ENCODE data around the gene STBD1.
"Not testable (repeated sequence)": the region's sequence is repeated elsewhere in the genome, so short reads cannot be mapped to it uniquely, and the experiment has no call there.

The STBD1 gene

DNA sequence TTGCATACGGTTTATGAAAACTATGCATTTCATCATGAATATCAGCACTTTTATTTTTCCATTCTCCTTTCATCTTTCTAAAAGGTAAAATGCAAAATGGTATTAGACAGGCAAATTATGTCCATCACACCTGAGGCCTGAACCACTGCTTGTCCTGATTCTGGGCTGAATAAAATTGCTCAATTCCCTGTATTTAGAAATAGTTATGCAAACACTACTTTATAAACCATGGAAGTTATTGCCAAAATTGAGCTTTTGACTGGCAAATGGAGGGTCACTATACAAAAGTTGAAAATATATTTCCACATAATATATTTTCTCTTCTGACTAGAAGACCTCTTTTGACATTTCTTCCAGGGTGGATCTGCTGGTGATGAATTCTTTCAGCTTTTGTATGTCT lies 34.0 kb upstream of the STBD1 start:
- Histone ChIP-seq H3K27ac (ENCODE audit: low read depth, low read length) (no peak overlapping the region), H3K9ac (ENCODE audit: low read length) (no peak overlapping the region), H3K9me3 (ENCODE audit: control insufficient read depth, insufficient read depth, low read depth, low read length) (no peaks in the 10 kb centered on the region), H3K27me3 (ENCODE audit: control insufficient read depth, insufficient read depth, low read length) (0 out of 2 replicates have a peak, but pooled peaks cover 4% of the 10 kb centered on the region), H3K4me3 (ENCODE audit: low read depth, low read length) (no peak overlapping the region), H3K36me3 (ENCODE audit: control insufficient read depth, insufficient read depth, low read length) (no peaks in the 10 kb centered on the region), H3K4me1 (ENCODE audit: control insufficient read depth, insufficient read depth, low read length) (no peaks in the 10 kb centered on the region)

GRCh38 chr4:76272999-76273398 lies 33.5 kb upstream of the STBD1 start:
- no peaks in the 10 kb centered on the region for H3K9me3 ChIP-seq (ENCODE audit: control insufficient read depth, insufficient read depth, low read depth, low read length)
- no peak overlapping the region for H3K27ac ChIP-seq (ENCODE audit: low read depth, low read length)
- no peak overlapping the region for H3K4me3 ChIP-seq (ENCODE audit: low read depth, low read length)
- no peaks in the 10 kb centered on the region for H3K36me3 ChIP-seq (ENCODE audit: control insufficient read depth, insufficient read depth, low read length)
- 0 out of 2 replicates have a peak, but pooled peaks cover 4% of the 10 kb centered on the region for H3K27me3 ChIP-seq (ENCODE audit: control insufficient read depth, insufficient read depth, low read length)
- H3K4me1 ChIP-seq (ENCODE audit: control insufficient read depth, insufficient read depth, low read length) = no peaks in the 10 kb centered on the region
- no peak overlapping the region for H3K9ac ChIP-seq (ENCODE audit: low read length)

GRCh38 chr4:76275486-76276124 lies 30.9 kb upstream of the STBD1 start:
- Histone ChIP-seq H3K9me3 (ENCODE audit: control insufficient read depth, insufficient read depth, low read depth, low read length) (no peaks in the 10 kb centered on the region), H3K9ac (ENCODE audit: low read length) (no peak overlapping the region)

GRCh38 chr4:76276813-76277212 lies 29.7 kb upstream of the STBD1 start:
- Histone ChIP-seq H3K4me3 (ENCODE audit: low read depth, low read length) (no peak overlapping the region), H3K9me3 (ENCODE audit: control insufficient read depth, insufficient read depth, low read depth, low read length) (no peaks in the 10 kb centered on the region), H3K9ac (ENCODE audit: low read length) (no peak overlapping the region), H3K4me1 (ENCODE audit: control insufficient read depth, insufficient read depth, low read length) (no peaks in the 10 kb centered on the region), H3K27ac (ENCODE audit: low read depth, low read length) (no peak overlapping the region), H3K27me3 (ENCODE audit: control insufficient read depth, insufficient read depth, low read length) (no peaks in the 10 kb centered on the region), H3K36me3 (ENCODE audit: control insufficient read depth, insufficient read depth, low read length) (no peaks in the 10 kb centered on the region)

More at GRCh38 chr4:76275486-76276124, 30.9 kb upstream of the STBD1 start:
- no peak overlapping the region for H3K4me3 ChIP-seq (ENCODE audit: low read depth, low read length)
- H3K27me3 ChIP-seq (ENCODE audit: control insufficient read depth, insufficient read depth, low read length) = 0 out of 2 replicates have a peak, but pooled peaks cover 4% of the 10 kb centered on the region
- H3K4me1 ChIP-seq (ENCODE audit: control insufficient read depth, insufficient read depth, low read length) = no peaks in the 10 kb centered on the region
- H3K36me3 ChIP-seq (ENCODE audit: control insufficient read depth, insufficient read depth, low read length) = no peaks in the 10 kb centered on the region
- H3K27ac ChIP-seq (ENCODE audit: low read depth, low read length) = no peak overlapping the region

DNA sequence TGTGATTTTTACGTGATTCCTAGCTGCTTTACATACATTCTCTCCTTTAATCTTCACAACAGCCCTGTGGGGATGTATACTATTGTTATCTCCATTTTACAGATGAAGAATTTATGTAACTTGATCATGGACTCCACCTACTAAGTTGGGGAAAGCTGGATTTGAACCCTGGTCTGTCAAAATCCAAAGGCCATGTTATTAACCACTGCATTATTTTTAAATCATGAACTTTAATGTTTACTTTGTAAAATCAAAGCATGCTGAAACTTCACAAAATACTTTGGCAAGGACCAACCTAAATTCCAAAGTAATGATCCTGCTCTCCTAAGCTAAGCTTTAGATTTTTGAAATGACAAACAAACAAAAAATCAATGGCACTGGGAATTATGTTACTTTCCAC lies 28.9 kb upstream of the STBD1 start:
- Histone ChIP-seq H3K27ac (ENCODE audit: low read depth, low read length) (no peak overlapping the region), H3K4me3 (ENCODE audit: low read depth, low read length) (no peak overlapping the region), H3K27me3 (ENCODE audit: control insufficient read depth, insufficient read depth, low read length) (no peaks in the 10 kb centered on the region), H3K4me1 (ENCODE audit: control insufficient read depth, insufficient read depth, low read length) (no peaks in the 10 kb centered on the region), H3K36me3 (ENCODE audit: control insufficient read depth, insufficient read depth, low read length) (no peaks in the 10 kb centered on the region), H3K9me3 (ENCODE audit: control insufficient read depth, insufficient read depth, low read depth, low read length) (no peaks in the 10 kb centered on the region), H3K9ac (ENCODE audit: low read length) (no peak overlapping the region)

DNA sequence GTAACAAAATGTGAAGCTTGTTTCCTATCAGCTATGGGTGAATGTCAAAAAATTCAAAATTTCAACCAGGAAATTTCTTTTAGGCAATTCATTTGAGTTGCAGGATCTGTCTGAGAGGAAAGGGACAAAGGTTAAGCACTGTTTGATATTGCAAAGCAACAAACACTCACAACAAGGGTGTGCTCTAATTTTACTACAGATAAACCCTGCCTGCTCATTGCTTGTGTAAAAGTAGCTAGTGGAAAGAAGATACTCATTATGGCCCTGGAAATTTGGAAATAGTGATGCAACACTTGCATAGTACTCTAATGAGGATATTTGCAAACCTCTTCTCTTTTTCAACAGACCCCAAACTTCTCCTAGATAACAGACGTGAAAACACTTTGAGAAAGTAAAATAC lies 27.9 kb upstream of the STBD1 start:
- H3K9me3 ChIP-seq (ENCODE audit: control insufficient read depth, insufficient read depth, low read depth, low read length) = no peaks in the 10 kb centered on the region
- H3K4me1 ChIP-seq (ENCODE audit: control insufficient read depth, insufficient read depth, low read length) = no peaks in the 10 kb centered on the region
- H3K27ac ChIP-seq (ENCODE audit: low read depth, low read length) = no peak overlapping the region
- no peaks in the 10 kb centered on the region for H3K27me3 ChIP-seq (ENCODE audit: control insufficient read depth, insufficient read depth, low read length)
- H3K9ac ChIP-seq (ENCODE audit: low read length) = no peak overlapping the region
- no peak overlapping the region for H3K4me3 ChIP-seq (ENCODE audit: low read depth, low read length)
- H3K36me3 ChIP-seq (ENCODE audit: control insufficient read depth, insufficient read depth, low read length) = no peaks in the 10 kb centered on the region

DNA sequence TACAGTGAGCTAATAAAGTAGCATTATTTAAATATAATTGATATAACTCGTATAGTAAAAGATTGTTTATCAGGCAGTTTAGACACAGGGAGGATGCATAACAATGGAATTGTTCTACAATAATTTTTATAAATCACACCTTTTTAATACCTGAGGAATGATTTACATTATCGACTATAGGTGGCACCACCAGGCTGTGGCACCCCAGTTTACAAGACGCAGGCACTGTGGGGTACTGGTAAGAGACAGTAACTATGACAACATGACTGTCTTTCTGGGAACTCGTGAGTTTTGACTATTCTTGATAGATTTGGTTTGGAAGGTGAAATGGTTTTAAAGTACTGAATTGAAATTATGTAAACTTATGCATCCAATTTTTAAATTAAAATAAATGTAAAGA lies 27.1 kb upstream of the STBD1 start:
- Histone ChIP-seq H3K36me3 (ENCODE audit: control insufficient read depth, insufficient read depth, low read length) (no peaks in the 10 kb centered on the region), H3K27me3 (ENCODE audit: control insufficient read depth, insufficient read depth, low read length) (no peaks in the 10 kb centered on the region), H3K9ac (ENCODE audit: low read length) (no peak overlapping the region), H3K27ac (ENCODE audit: low read depth, low read length) (no peak overlapping the region), H3K9me3 (ENCODE audit: control insufficient read depth, insufficient read depth, low read depth, low read length) (no peaks in the 10 kb centered on the region), H3K4me1 (ENCODE audit: control insufficient read depth, insufficient read depth, low read length) (no peaks in the 10 kb centered on the region), H3K4me3 (ENCODE audit: low read depth, low read length) (no peak overlapping the region)

- H3K9ac ChIP-seq (ENCODE audit: low read length) = no peak overlapping the region
- no peaks in the 10 kb centered on the region for H3K36me3 ChIP-seq (ENCODE audit: control insufficient read depth, insufficient read depth, low read length)
- no peak overlapping the region for H3K27ac ChIP-seq (ENCODE audit: low read depth, low read length)
- no peaks in the 10 kb centered on the region for H3K27me3 ChIP-seq (ENCODE audit: control insufficient read depth, insufficient read depth, low read length)
- H3K9me3 ChIP-seq (ENCODE audit: control insufficient read depth, insufficient read depth, low read depth, low read length) = no peaks in the 10 kb centered on the region
- H3K4me3 ChIP-seq (ENCODE audit: low read depth, low read length) = no peak overlapping the region
- H3K4me1 ChIP-seq (ENCODE audit: control insufficient read depth, insufficient read depth, low read length) = no peaks in the 10 kb centered on the region
Observed at GRCh38 chr4:76280488-76281441, 25.8 kb upstream of the STBD1 start.

DNA sequence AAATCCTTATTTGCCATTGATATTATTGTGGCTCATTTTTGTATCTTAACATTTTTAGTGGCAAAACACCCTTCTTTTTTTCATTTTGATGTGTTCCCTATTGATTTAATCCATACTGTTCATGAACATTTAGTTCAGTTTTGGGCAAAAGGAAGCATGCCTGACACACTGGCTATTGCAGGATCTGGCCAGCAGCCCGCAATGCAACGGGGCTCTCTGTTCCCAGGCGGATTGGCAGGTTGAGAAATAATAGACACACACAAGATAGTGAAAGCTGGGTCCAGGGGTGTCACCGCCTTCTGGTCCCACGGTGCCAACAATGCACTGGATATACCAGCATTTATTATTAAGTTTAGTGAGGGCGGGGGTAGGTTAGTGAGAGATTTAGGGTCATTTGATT lies 24.9 kb upstream of the STBD1 start:
- H3K36me3 ChIP-seq (ENCODE audit: control insufficient read depth, insufficient read depth, low read length); H3K4me1 ChIP-seq (ENCODE audit: control insufficient read depth, insufficient read depth, low read length); H3K9me3 ChIP-seq (ENCODE audit: control insufficient read depth, insufficient read depth, low read depth, low read length); H3K27ac ChIP-seq (ENCODE audit: low read depth, low read length); H3K9ac ChIP-seq (ENCODE audit: low read length); H3K27me3 ChIP-seq (ENCODE audit: control insufficient read depth, insufficient read depth, low read length); H3K4me3 ChIP-seq (ENCODE audit: low read depth, low read length): not testable (repeated sequence)

DNA sequence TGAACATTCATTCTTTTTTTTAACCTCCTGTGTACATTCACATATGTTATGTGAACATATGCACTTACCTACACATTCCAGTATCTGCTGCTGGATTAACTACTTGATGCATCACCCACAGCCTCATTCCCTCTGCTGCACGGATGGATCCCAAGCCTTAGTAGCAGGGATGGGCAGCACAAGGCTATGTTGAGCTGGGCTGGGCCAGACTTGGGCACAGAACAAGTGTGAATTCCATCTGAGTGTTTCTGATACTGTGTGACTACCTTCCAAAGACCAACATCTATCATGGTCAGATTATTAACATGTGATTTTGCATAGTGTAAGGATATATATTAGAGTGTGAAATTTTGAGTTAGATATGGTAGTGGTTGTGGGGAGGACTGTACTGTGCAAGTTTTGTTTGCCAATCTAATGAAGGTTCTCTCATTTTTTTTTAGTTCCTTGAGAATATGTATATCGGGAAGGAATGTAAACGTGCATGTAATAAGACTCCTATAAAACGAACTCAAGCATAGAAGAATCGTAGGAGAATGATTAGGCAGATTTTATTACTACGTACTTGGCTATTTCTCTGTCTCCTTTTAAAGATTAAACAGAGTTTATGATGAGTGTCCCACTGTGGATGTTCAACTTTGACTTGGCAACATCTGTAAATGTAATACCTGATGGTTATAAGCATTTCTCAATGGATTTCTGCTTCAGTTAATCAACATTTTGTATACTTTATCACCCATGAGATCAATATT lies 23.4 kb upstream of the STBD1 start:
- H3K4me1 ChIP-seq (ENCODE audit: control insufficient read depth, insufficient read depth, low read length) = no peaks in the 10 kb centered on the region
- no peak overlapping the region for H3K9ac ChIP-seq (ENCODE audit: low read length)
- H3K36me3 ChIP-seq (ENCODE audit: control insufficient read depth, insufficient read depth, low read length) = no peaks in the 10 kb centered on the region
- no peaks in the 10 kb centered on the region for H3K9me3 ChIP-seq (ENCODE audit: control insufficient read depth, insufficient read depth, low read depth, low read length)
- no peaks in the 10 kb centered on the region for H3K27me3 ChIP-seq (ENCODE audit: control insufficient read depth, insufficient read depth, low read length)
- no peak overlapping the region for H3K27ac ChIP-seq (ENCODE audit: low read depth, low read length)
- no peak overlapping the region for H3K4me3 ChIP-seq (ENCODE audit: low read depth, low read length)

GRCh38 chr4:76283900-76284299 lies 22.6 kb upstream of the STBD1 start:
- no peaks in the 10 kb centered on the region for H3K9me3 ChIP-seq (ENCODE audit: control insufficient read depth, insufficient read depth, low read depth, low read length)
- H3K27ac ChIP-seq (ENCODE audit: low read depth, low read length) = no peak overlapping the region
- H3K4me1 ChIP-seq (ENCODE audit: control insufficient read depth, insufficient read depth, low read length) = no peaks in the 10 kb centered on the region
- H3K27me3 ChIP-seq (ENCODE audit: control insufficient read depth, insufficient read depth, low read length) = no peaks in the 10 kb centered on the region
- H3K36me3 ChIP-seq (ENCODE audit: control insufficient read depth, insufficient read depth, low read length) = no peaks in the 10 kb centered on the region
- no peak overlapping the region for H3K9ac ChIP-seq (ENCODE audit: low read length)
- H3K4me3 ChIP-seq (ENCODE audit: low read depth, low read length) = no peak overlapping the region
